ENCODE measurements around the gene SAP30L.
A peak's percentile ranks its signal among the peaks of the same experiment; 100 is the strongest.

Gene SAP30L

DNA sequence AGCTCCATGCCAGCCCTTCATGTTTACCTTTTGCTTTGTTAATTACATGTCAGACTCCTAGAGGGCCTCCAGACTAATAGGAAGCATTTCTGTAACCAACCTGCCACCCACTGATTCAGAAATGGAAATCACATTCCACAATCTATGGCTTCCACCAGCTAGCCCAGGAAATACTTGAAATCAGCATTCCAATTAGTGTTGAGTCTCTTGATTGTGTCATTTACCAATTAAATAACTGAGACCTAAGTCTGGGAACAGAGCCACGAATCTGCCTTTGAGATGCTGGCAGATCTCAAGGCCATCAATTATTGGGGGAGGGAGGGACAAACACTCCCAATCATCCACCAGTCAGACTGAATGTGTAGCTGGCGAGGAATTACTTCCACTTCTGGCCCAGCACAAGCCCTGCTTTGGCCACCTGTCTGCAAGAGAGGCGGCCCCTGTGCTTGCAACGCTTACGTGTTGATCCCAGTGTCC lies 27.4 kb upstream of the SAP30L start:
- no peak for DNase-seq (ENCODE audit: extremely low read depth in 1 of 2, low read depth in 1 of 2)

DNA sequence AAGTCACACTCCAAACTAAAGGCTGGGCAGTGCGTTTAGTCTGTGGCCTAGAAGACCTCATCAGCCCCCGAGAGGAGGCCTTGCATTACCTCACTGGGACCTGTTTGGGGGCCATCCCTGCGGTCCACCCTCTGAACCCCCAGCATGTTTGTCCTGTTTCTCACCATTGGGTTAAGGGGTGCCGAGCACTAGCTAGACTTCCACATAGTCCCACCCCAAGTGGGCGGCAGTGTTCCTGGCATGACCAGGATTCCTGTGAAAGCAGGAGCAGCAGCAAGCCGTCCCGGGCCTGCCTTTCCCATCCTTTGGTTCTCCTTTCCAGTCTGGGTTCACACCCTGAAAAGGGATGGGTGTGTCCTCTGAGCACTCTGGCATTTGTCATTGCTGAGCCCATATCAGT lies 26.6 kb upstream of the SAP30L start:
- DNase-seq (ENCODE audit: extremely low read depth in 1 of 2, low read depth in 1 of 2) = no peak

DNA sequence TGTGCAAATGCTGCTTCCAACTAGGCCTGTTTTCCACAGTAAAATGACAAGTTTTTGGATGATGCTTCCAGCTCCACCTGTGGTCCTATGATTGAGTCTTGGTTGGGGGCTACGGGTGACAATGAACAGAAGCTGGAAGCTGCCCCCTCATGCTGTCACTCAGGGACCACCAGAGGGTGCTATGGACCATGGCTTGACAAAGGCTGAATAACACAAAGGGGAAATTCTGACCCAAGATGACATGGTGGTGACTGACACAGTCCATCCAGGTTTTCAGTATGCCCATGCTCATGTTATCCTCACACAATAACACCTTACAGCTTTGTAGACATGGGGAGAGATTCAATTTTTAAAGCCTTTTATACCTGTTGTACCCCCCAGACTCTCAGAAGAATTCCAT lies 23.9 kb upstream of the SAP30L start:
- peak in 1 of 2 donors; percentile 23 for DNase-seq (ENCODE audit: extremely low read depth in 1 of 2, low read depth in 1 of 2)

DNA sequence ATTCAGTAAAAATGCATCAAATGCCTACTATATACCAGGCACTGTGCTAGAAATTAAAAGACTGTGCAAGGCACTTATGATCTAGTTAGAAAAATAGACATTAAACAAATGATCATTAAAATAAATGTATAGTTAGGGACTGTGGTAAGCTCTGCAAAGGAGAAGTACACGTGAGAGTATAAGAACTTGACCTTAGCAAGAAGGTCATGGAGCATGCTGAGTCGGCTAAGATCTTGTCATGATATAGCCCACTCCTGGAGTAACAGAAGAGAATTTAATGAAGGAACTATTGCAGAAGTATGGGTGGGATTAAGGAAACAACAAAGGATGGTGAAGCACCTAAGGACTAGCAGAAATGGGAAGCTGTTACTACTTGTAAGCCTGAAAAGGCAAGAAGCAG lies 23.5 kb upstream of the SAP30L start:
- no peak for DNase-seq (ENCODE audit: extremely low read depth in 1 of 2, low read depth in 1 of 2)

DNA sequence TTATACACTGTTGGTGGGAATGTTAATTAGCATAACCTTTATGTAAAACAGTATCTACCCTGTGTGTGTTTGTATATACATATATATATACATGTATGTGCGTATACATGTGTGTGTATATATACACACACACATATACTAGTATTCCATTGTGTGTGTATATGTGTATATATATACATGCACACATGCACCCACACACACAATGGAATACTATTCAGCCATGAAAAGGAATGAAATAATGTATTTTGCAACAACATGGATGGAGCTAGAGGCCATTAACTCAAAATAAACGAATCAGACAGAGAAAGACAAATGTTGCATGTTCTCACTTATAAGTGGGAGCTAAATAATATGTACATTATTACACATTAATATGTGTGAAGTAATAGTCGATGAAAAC lies 17.6 kb upstream of the SAP30L start:
- no peak for DNase-seq (ENCODE audit: extremely low read depth in 1 of 2, low read depth in 1 of 2)

DNA sequence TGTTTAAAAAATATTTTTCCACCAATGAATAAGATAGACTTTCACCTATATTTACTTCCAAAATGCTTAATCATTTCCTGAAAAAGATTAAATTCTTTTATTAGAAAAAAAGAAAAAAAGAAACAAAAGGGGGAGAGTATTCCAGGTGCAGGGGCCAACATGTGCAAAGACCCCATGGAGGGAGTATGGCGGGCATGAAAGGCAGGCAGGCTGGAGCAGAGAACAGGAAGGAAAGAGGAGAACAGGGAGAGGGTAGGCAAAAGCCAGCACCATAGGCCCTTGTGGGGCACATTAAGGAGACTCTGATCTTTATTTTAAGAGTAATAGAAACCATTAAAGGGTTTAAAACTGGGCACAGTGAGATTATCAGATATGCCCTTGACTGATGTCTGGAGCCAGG lies 16.5 kb upstream of the SAP30L start:
- no peak for DNase-seq (ENCODE audit: extremely low read depth in 1 of 2, low read depth in 1 of 2)

DNA sequence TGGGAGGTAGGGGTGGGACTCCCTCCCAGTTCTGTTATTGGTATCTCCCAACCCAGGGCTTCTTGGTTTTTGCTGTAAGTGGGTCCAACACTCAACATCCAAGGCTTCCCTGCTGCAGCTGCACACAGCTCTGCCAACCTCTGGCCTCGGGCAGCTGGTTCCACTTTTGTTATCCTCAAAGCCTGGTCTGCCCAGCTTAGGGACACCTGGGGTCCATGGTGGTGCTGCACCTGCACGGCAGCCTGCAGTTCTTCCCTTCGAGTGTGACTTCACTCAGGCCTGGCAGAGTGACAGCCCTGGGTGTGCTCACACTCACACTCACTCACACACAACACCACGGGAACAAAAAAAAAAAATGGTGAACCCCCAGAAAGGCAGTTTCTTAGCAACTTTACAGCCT lies 15.3 kb upstream of the SAP30L start:
- no peak for DNase-seq (ENCODE audit: extremely low read depth in 1 of 2, low read depth in 1 of 2)

DNA sequence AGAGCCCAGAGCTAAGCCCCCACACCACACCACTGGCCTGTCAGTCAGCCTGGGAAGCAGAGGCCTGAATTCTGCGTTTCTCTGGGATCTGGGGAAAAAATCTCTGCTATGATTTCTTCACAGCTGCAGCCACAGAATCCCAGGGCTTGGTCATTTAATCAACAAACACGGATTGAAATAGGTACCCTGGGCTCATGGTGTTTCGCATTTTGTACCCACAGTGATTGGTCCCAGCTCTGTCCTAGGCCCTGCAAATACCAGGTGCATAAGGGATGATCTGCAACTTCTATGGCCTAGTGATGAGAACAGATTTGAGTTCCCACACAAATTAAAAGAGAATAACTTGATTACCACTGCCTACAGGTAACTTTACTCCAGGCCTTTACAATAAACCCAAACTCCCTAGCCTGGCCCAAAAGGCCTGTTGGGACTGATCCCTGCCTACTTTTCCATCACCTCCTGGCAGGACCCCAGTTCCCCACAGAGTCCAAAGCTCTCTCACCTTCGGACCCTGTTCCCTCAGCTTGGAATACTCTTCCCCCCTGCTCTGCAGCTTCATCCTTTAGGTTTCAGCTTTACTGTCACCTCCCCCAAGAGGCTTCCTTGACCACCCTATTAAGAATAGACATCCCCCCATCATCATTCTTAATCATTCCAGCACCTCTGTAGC lies 14.7 kb upstream of the SAP30L start:
- no peak for DNase-seq (ENCODE audit: extremely low read depth in 1 of 2, low read depth in 1 of 2)

DNA sequence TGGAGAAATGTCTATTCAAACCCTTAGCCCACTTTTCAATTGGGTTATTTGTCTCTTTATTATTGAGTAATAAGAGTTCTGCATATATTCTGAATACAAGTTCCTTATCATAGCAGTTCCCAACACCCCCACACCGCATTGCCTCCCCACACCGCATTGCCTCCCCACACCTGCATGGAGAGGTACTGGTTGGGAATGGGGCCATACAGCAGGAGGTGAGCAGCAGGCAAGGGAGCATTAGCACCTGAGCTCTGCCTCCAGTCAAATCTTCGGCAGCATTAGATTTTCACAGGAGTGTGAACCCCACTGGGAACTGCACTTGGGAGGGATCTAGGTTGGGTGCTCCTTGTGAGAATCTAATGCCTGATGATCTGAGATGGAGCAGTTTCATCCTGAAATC lies 10.6 kb upstream of the SAP30L start:
- no peak for DNase-seq (ENCODE audit: extremely low read depth in 1 of 2, low read depth in 1 of 2)

DNA sequence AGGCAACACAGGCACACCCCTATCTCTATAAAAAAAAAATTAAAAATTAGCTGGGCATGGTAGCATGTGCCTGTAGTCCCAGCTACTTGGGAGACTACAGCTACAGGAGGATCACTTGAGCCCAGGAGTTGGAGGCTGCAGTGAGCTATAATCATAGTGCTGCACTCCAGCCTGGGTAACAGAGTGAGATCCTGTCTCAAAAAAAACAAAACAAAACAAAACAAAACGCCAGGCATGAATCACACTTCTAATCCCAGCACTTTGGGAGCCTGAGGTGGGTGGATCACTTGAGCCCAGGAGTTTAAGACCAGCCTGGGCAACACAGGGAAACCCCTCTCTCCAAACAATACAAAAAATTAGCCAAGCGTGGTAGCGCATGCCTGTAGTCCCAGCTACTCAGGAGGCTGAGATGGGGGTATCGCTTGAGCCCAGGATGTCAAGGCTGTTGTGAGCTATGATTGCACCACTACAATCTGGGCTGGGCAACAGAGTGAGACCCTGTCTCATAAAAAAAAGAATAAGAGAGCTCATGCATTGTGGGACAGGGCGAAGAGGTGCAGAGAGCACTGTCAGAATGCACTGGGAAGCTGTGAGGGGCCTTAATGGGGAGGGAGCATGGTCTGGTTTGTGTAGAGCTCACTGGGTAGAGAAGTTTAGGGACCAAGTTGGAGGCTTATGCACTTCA lies 8.4 kb upstream of the SAP30L start:
- no peak for DNase-seq (ENCODE audit: extremely low read depth in 1 of 2, low read depth in 1 of 2)

DNA sequence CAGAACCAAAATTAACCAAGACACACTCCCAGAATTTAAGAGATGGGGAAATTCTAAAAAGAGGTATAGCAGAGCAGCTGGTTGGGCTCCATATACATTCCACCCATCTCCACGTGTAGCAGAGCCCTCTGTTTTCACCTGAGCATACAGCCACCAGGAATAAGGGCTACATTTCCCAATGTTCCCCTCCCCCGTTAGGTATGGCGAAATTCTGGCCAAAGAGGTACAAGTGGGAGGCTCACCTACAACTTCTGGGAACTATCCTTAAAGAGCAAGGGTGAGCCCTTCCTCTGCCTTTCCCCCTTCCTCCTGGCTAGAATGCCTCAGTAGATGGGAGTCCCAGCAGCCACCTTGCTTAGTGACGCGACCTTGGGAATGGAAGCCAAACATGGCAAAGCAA lies 5.3 kb upstream of the SAP30L start:
- DNase-seq (ENCODE audit: extremely low read depth in 1 of 2, low read depth in 1 of 2) = no peak

DNA sequence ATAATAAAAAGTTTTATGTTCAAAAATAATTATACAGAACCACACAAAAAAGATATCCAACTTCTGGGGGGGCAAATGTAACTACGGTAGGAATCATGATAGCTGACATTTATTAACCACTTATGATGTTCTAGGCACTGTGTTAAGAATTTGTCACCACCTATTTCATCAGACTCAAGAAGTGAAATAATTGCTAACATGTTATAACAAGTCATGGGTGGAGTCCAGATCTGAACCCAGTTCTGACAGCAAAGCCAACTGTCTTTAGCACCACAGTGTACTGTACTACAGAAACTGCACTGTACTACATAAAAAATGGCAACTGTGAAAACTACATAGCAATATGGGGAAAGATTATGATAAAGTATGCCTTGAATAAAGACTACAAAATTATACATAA lies 3.0 kb upstream of the SAP30L start:
- no peak for DNase-seq (ENCODE audit: extremely low read depth in 1 of 2, low read depth in 1 of 2)

DNA sequence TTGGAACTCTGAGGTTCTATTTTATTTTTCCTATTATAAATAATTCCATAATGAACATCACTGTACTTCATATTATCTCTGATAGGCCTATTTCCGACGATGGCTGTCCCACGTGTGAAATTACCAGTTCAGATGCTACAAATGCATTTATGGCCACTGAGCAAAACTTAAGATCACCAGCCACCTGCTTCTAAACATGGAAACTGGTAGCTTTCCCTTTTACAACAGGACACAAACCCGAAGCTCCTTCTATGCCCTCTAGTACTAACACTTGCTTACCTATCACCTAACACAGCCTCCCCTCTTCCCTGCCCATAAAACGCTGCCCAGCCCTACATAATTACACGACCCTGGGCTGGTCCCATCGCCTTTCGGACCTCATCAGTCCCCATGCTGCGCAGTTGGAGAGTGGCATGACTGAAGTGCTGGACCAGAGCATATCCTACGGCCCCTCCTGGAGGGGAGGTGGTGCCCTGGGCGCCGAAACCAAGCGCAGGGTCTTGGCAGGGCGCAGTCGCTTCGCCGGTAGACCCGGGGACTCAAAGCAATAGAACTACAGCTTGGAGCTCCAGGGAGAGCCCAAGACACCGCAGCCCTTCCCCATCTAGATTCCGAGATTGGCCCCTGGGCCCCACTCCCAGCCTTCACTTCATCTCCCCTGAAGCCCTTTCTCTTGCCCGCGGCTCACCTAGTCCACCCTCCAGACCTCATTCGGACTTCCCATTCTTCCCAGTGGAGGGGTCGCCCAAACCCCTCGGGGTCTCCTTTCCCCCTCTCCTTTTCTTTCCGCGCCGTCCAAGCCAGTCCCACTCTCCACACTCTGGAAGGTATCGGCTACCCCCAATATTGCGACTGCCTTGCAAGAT lies 1.0 kb upstream of the SAP30L start:
- peak in 1 of 2 donors; percentile 3 for DNase-seq (ENCODE audit: extremely low read depth in 1 of 2, low read depth in 1 of 2)

DNA sequence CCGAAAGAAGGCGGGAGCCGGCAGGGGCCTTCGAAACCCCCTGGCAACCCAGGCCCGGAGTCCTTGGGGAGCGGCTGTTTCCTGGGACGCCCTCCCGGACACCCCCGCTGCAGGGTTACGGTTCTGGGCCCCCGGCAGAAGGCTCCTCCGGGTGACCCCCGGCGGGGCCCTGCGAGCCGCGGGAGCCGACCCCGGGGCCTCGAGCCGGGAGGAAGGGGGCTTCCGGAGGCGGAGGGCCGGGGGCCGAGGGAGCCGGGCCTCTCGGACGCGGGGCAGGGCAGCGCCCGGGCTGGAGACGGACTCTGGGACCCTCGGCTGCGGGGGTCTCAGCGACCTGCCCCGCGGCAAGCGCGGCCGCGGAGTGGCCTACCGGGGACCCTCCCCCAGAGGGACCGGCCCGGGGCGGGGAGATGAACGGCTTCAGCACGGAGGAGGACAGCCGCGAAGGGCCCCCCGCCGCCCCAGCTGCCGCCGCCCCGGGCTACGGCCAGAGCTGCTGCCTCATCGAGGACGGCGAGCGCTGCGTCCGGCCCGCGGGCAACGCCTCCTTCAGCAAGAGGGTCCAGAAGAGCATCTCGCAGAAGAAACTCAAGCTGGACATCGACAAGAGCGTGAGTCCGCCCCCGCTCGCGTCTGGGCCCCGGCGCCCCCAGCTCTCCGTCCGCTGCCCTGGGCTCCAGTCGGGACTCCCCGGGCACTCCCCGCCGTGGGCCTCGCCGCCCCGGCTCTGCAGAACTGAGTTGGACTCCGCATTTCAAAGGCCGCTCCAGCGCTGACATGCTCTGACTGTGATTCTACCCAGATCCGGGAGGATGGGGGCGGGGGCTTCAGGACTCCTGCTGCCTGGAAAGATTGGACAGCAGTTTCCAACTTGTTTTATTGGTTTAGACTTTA lies 645 bp downstream of the SAP30L start:
- peak; percentile 8 to 14 for DNase-seq (ENCODE audit: extremely low read depth in 1 of 2, low read depth in 1 of 2)

DNA sequence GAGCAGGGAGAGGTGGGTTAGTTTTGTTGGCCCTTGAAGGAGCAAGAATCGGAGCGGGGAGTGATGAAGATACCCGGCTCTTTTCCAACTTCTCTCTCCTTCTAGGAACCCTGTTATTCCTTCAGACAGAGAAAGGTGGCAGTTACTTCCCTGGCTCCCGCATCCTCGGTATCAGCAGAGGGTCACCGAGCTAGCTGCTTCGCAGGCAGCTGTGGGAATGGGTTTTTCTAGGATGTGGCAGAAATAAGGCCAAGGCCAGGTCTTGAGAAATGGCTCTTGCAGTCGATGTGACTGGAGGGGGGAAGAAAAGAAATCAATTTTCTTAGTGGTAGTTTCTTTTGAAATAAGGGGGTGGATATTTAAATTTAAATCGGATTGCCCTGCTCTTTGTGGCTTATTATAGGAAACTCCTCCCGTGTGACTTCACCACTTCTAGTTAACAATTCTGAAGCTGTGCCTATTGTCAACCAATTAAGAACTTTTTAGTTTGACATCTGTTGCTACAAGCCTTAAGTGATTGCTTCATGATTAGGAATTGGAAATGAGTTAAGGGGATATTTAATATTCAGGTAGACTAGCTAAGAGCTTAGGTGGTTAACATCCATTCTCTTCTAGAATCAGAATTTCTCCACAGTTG lies 1.4 kb downstream of the SAP30L start:
- DNase-seq (ENCODE audit: extremely low read depth in 1 of 2, low read depth in 1 of 2) = no peak

DNA sequence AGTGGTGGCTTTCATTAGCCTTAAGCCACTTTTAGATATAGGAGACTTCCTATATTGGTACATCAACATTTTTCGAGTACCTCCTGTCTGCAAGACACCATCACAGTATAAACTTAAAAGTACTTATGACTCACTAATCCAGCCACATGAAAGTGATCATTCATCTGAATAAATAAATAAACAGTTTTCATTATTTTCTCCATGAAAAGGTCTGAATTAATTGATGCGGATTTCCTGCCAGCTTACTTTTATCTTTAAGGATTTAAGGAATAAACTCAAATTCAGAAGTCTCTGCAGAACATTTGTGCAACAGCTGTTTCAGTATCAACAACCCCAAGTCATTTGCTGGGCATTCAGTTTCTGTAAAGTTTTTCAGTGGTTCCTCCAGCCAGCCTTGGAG lies 4.0 kb downstream of the SAP30L start:
- no peak for DNase-seq (ENCODE audit: extremely low read depth in 1 of 2, low read depth in 1 of 2)

DNA sequence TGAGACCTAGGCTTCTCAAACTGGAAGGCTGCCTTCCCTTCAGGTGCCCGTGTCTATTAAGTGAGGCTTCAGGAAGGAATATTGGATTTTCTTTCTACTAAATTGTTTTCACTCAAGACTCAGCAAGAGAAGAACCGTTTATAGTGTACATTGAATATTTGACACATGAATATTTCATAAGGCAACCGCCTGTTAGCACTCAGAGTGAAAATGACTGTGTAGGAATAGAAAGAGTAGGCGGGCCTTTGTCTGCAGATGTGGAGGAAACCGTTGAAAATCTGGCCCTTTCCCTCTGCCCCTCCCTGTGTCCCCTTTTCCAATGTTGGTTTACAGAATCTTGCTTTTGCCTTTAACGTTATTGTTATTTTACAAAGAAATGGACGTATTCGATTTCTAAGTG lies 6.2 kb downstream of the SAP30L start:
- no peak for DNase-seq (ENCODE audit: extremely low read depth in 1 of 2, low read depth in 1 of 2)

DNA sequence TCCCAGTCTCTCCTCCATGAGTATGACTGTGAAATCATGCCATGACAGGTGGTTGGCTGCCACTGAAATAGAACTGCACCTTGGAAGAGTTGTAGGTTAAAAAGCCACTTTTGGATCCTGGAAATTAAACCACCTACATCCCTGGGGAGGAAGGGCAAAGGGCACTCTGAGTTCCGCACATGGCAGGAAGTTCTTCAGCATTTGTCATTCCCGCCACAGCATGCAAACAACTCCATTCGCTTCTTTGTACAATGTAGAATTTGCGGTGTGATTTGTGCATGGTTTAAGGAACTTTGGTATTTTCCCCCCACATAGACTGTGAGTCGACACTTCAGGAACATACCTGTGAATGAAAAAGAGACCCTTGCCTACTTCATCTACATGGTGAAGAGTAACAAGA lies 9.8 kb downstream of the SAP30L start:
- no peak for DNase-seq (ENCODE audit: extremely low read depth in 1 of 2, low read depth in 1 of 2)

DNA sequence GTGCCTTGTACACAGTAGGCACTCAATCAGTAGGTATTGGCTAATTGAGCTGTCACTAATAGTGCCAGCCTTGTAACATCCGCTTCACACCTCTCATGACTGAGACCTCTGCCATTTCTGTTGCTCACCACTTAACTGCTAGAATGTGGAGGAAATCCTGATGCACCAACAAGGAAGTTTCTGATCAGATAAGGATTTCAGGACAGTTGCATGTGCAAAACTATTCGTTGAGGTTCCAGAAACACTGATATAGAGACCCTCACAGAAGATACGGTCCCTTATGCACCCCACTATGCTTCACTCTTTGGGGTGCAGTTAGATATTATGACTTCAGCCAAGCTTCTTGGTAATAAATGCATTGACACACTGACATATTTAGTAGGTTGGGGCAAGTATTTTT lies 10.7 kb downstream of the SAP30L start:
- DNase-seq (ENCODE audit: extremely low read depth in 1 of 2, low read depth in 1 of 2) = no peak

DNA sequence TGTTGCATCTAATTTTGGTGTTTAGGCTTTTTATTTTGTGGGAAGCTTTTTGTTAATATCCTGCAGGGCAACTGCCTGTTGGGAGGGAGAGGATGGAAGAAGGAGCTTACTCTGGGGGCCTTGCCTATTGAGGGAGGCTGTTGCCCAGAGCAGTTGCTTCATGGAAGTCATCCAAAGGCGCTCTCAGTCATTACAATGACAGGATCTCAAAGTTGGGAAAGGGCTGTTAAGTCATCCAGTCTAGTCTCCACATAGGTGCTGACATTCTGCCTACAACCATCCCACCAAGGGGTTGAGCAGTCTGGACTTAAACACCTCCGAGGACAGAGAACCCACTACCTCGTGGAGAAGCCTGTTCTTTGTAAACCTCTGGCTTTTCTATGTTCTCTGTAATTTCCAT lies 13.2 kb downstream of the SAP30L start:
- DNase-seq (ENCODE audit: extremely low read depth in 1 of 2, low read depth in 1 of 2) = no peak

Measured in stimulated activated CD8-positive, alpha-beta memory T cell treated with anti-CD3 and anti-CD28 coated beads, Interleukin-7, amount 100 ng/mL, for 48 hours (primary cell).